Natural killer cell (primary cell): ENCODE data around the gene CXXC5. TPM values are rescaled to one million over a fixed set of nuclear protein-coding genes. Genes with fewer than 3 reads are reported as not detected.

Source experiments
- ATAC-seq, 3 donors: fragments of 150-1000 bp in 2 of 3; fragments of 200-7000 bp in 1 of 3; cut with Tn5 transposase; 1 replicate in 1 of 3; 2 replicates in 2 of 3; pipeline ENCODE4 v1.10.0; 2021; ENCODE audit warnings: mild to moderate bottlenecking in 2 of 3, moderate library complexity in 2 of 3
- DNase-seq, 2 donors: peaks; one replicate each; pipeline versions ENCODE4 v3.0.0 to v3.0.0-alpha.2; 2013 to 2021; ENCODE audit warnings: mixed read lengths in 1 of 2
- H3K27ac ChIP-seq: one replicate; pipeline ENCODE4 v1.5.1; 2013; ENCODE audit warnings: mild to moderate bottlenecking, low read length
- H3K27me3 ChIP-seq: one replicate; pipeline ENCODE4 v1.6.1; 2013; ENCODE audit warnings: low read length; ENCODE audit not compliant: control insufficient read depth, insufficient read depth
- H3K36me3 ChIP-seq: one replicate; pipeline ENCODE4 v1.6.1; 2013; ENCODE audit warnings: low read length; ENCODE audit not compliant: control insufficient read depth, insufficient read depth
- H3K4me1 ChIP-seq: one replicate; pipeline ENCODE4 v1.6.1; 2013; ENCODE audit warnings: low read length; ENCODE audit not compliant: control insufficient read depth, insufficient read depth
- H3K4me3 ChIP-seq: one replicate; pipeline ENCODE4 v1.5.1; 2013; ENCODE audit warnings: low read length
- H3K9me3 ChIP-seq: one replicate; pipeline ENCODE4 v1.6.1; 2013; ENCODE audit warnings: low read length; ENCODE audit not compliant: control insufficient read depth, insufficient read depth
- H3K27ac Mint-ChIP-seq, 2 donors: one replicate each; pipeline ENCODE4 v1.8.0; 2022; ENCODE audit warnings: mild to moderate bottlenecking in 2 of 2, mixed read lengths in 2 of 2, moderate library complexity in 1 of 2
- H3K27me3 Mint-ChIP-seq, 2 donors: one replicate each; pipeline ENCODE4 v1.8.0; 2022; ENCODE audit warnings: low read depth in 2 of 2, mixed read lengths in 2 of 2
- H3K36me3 Mint-ChIP-seq: one replicate; pipeline ENCODE4 v1.8.0; 2022; ENCODE audit warnings: mixed read lengths
- H3K4me1 Mint-ChIP-seq, 2 donors: one replicate each; pipeline ENCODE4 v1.8.0; 2022; ENCODE audit warnings: mixed read lengths in 2 of 2
- H3K4me3 Mint-ChIP-seq: one replicate; pipeline ENCODE4 v1.8.0; 2022; ENCODE audit warnings: mild to moderate bottlenecking, moderate library complexity, mixed read lengths
- H3K9me3 Mint-ChIP-seq, 2 donors: one replicate each; pipeline ENCODE4 v1.8.0; 2022; ENCODE audit warnings: mixed read lengths in 2 of 2
- CTCF ChIP-seq: fragments of 200-600 bp; IDR thresholded peaks from one replicate; pipeline ENCODE4 v1.8.0; 2022; ENCODE audit warnings: antibody characterized with exemption
- WGBS: methylation state at CpG from one replicate; pipeline ENCODE4 v1.1.7; 2013; ENCODE audit warnings: missing lambda C conversion rate; ENCODE audit not compliant: insufficient coverage; 5-methylcytosine and 5-hydroxymethylcytosine counted together
- intact Hi-C: fragments of 100-400 bp; cut with micrococcal nuclease; formaldehyde crosslinking; loops from one replicate; pipeline ENCODE4 v1.14.2; 2022
- total RNA-seq, 4 donors: library from RNA; stranded (reverse); fragments of 120-200 nt in 1 of 4; gene quantifications; one replicate each; pipeline versions ENCODE4 v1.2.3 to v1.2.4, GENCODE V29; 2013 to 2022

The CXXC5 gene
- total RNA-seq, 3 donors from 2014 or later (not counting 1 experiment from before 2014, with no cell fraction given), result 75.6 to 124 (median 84.8) TPM

- H3K4me1 Mint-ChIP-seq, result peaks cover 22 to 46% of the 10 kb centered on the region in 2 donors
- no peaks in the 10 kb centered on the region for H3K27me3 ChIP-seq
- H3K4me1 ChIP-seq, result peaks cover 59% of the 10 kb centered on the region
- peak overlapping the region; percentile 4 for H3K4me3 Mint-ChIP-seq
- H3K36me3 ChIP-seq, result no peaks in the 10 kb centered on the region
- H3K36me3 Mint-ChIP-seq, result no peaks in the 10 kb centered on the region
- ATAC-seq (peak in 2 of 3 donors; percentile 37 to 46), DNase-seq (no peak)
- H3K27ac Mint-ChIP-seq, result peak overlapping the region; percentile 34 to 88
- intact Hi-C loops, result loop anchor here (1.0 to 10.0 kb wide), 3 partner anchors 55 to 125 kb away; partner anchors contain the start of gene UBE2D2
- no peak for TF ChIP-seq CTCF
- H3K27ac ChIP-seq, result peak overlapping the region; percentile 40
- no peaks in the 10 kb centered on the region for H3K9me3 Mint-ChIP-seq
- H3K27me3 Mint-ChIP-seq, result no peaks in the 10 kb centered on the region
- no peaks in the 10 kb centered on the region for H3K9me3 ChIP-seq
- H3K4me3 ChIP-seq, result no peak overlapping the region
- 27% methylated on average over 16 of the region's 16 CpGs for WGBS
Observed at GRCh38 chr5:139689631-139690063, 41.5 kb downstream of the CXXC5 start.

- DNase-seq, result peak in 1 of 2 donors; percentile 63
- ATAC-seq, result peak in 2 of 3 donors; percentile 67 to 70
- intact Hi-C loops, result loop anchor here (1.0 to 10.0 kb wide), 3 partner anchors 55 to 125 kb away; partner anchors contain the start of gene UBE2D2
- Histone ChIP-seq H3K27ac (peak overlapping the region; percentile 40), H3K4me3 (no peak overlapping the region), H3K9me3 (no peaks in the 10 kb centered on the region), H3K36me3 (no peaks in the 10 kb centered on the region), H3K27me3 (no peaks in the 10 kb centered on the region), H3K4me1 (peaks cover 53% of the 10 kb centered on the region)
- Mint-ChIP-seq H3K27ac (peak overlapping the region; percentile 45 to 88), H3K27me3 (no peaks in the 10 kb centered on the region), H3K9me3 (no peaks in the 10 kb centered on the region), H3K4me1 (peaks cover 22 to 45% of the 10 kb centered on the region in 2 donors), H3K36me3 (no peaks in the 10 kb centered on the region), H3K4me3 (peak overlapping the region; percentile 4)
- WGBS, result 26% methylated on average over 14 of the region's 16 CpGs
- peak; percentile 68 for TF ChIP-seq CTCF
Observed at GRCh38 chr5:139690064-139690802, 42.1 kb downstream of the CXXC5 start.

GRCh38 chr5:139690803-139691629 is 42.9 kb downstream of the CXXC5 start:
- WGBS, result 88% methylated on average over 6 of the region's 6 CpGs
- peak overlapping the region; percentile 45 to 88 for H3K27ac Mint-ChIP-seq
- no peak for ATAC-seq

More at GRCh38 chr5:139690803-139691629, 42.9 kb downstream of the CXXC5 start:
- H3K36me3 ChIP-seq, result no peaks in the 10 kb centered on the region
- H3K4me3 Mint-ChIP-seq, result no peak overlapping the region
- no peaks in the 10 kb centered on the region for H3K27me3 Mint-ChIP-seq
- H3K27ac ChIP-seq, result no peak overlapping the region
- intact Hi-C loops, result loop anchor here (1.0 to 10.0 kb wide), 3 partner anchors 54 to 126 kb away; partner anchors contain the start of gene UBE2D2
- no peak for TF ChIP-seq CTCF
- H3K4me1 Mint-ChIP-seq, result peaks cover 23 to 47% of the 10 kb centered on the region in 2 donors
- DNase-seq, result no peak
- no peaks in the 10 kb centered on the region for H3K36me3 Mint-ChIP-seq
- peaks cover 53% of the 10 kb centered on the region for H3K4me1 ChIP-seq
- no peaks in the 10 kb centered on the region for H3K9me3 Mint-ChIP-seq
- H3K9me3 ChIP-seq, result no peaks in the 10 kb centered on the region
- no peak overlapping the region for H3K4me3 ChIP-seq
- H3K27me3 ChIP-seq, result no peaks in the 10 kb centered on the region
